Measurements from ENCODE around the gene HSPB1. TPM values are rescaled to one million over a fixed set of nuclear protein-coding genes. Genes with fewer than 3 reads are reported as not detected.
A peak's percentile ranks its signal among the peaks of the same experiment; 100 is the strongest.

HSPB1 gene
- total and polyA plus RNA-seq, 8 donors, result 21.8 to 2,297 (median 429) TPM

- intact Hi-C loops (cut with DNase I; ENCODE audit: low total_unique reads), result no loop called here
- Histone ChIP-seq H3K4me1 (peaks cover 0 to 56% (median 25%) of the 10 kb centered on the region in 4 donors), H3K27me3 (no peaks in the 10 kb centered on the region), H3K36me3 (peaks cover 25 to 65% (median 56%) of the 10 kb centered on the region in 4 donors), H3K27ac (peak overlapping the region in 1 of 5 donors; percentile 1), H3K4me3 (no peak overlapping the region), H3K9me3 (no peaks in the 10 kb centered on the region)
- no peak for DNase-seq
- TF ChIP-seq POLR2A (IDR thresholded peaks at IDR 0.05) (no peak), POLR2AphosphoS5 (IDR thresholded peaks at IDR 0.05) (no peak), CTCF (IDR thresholded peaks at IDR 0.05) (no peak), EP300 (IDR thresholded peaks at IDR 0.05) (no peak)
- 44 to 57% (median 55%) methylated on average over 5 of the region's 5 CpGs for WGBS, 5 donors
Measured at GRCh38 chr7:76326646-76327233, 24.3 kb downstream of the HSPB1 start.

GRCh38 chr7:76327610-76328009 is 25.1 kb downstream of the HSPB1 start:
- TF ChIP-seq POLR2A (IDR thresholded peaks at IDR 0.05), result no peak
- TF ChIP-seq CTCF (IDR thresholded peaks at IDR 0.05), result no peak
- TF ChIP-seq EP300 (IDR thresholded peaks at IDR 0.05), result no peak
- no peak for TF ChIP-seq POLR2AphosphoS5 (IDR thresholded peaks at IDR 0.05)
- 50 to 62% (median 60%) methylated on average over 7 of the region's 7 CpGs for WGBS, 5 donors
- DNase-seq, result no peak
- intact Hi-C loops (cut with DNase I; ENCODE audit: low total_unique reads), result no loop called here
- peaks cover 9 to 64% (median 34%) of the 10 kb centered on the region in 4 donors for H3K4me1 ChIP-seq
- H3K27ac ChIP-seq, result peak overlapping the region in 1 of 5 donors; percentile 24
- peaks cover 25 to 62% (median 54%) of the 10 kb centered on the region in 4 donors for H3K36me3 ChIP-seq
- H3K9me3 ChIP-seq, result no peaks in the 10 kb centered on the region
- H3K4me3 ChIP-seq, result no peak overlapping the region
- no peaks in the 10 kb centered on the region for H3K27me3 ChIP-seq

- peak overlapping the region in 1 of 5 donors; percentile 52 for H3K27ac ChIP-seq
- peaks cover 16 to 64% (median 38%) of the 10 kb centered on the region in 4 donors for H3K4me1 ChIP-seq
- WGBS, 5 donors, result 72 to 85% (median 80%) methylated on average over 15 of the region's 15 CpGs
- H3K4me3 ChIP-seq, result no peak overlapping the region
- DNase-seq, result no peak
- H3K27me3 ChIP-seq, result no peaks in the 10 kb centered on the region
- TF ChIP-seq CTCF (IDR thresholded peaks at IDR 0.05) (no peak), POLR2AphosphoS5 (IDR thresholded peaks at IDR 0.05) (no peak), EP300 (IDR thresholded peaks at IDR 0.05) (no peak), POLR2A (IDR thresholded peaks at IDR 0.05) (no peak)
- H3K36me3 ChIP-seq, result peaks cover 25 to 62% (median 54%) of the 10 kb centered on the region in 4 donors
- intact Hi-C loops (cut with DNase I; ENCODE audit: low total_unique reads), result no loop called here
- H3K9me3 ChIP-seq, result no peaks in the 10 kb centered on the region
Measured at GRCh38 chr7:76328389-76328788, 25.9 kb downstream of the HSPB1 start.

GRCh38 chr7:76329479-76329878 is 27.0 kb downstream of the HSPB1 start:
- H3K27ac ChIP-seq, result no peak overlapping the region
- H3K4me1 ChIP-seq, result peaks cover 25 to 75% (median 48%) of the 10 kb centered on the region in 4 donors
- no peaks in the 10 kb centered on the region for H3K27me3 ChIP-seq
- WGBS, 5 donors, result 93 to 95% (median 94%) methylated on average over 27 to 29 of the region's 29 CpGs
- H3K36me3 ChIP-seq, result peaks cover 25 to 61% (median 49%) of the 10 kb centered on the region in 4 donors
- no peak for DNase-seq
- intact Hi-C loops (cut with DNase I; ENCODE audit: low total_unique reads), result no loop called here
- H3K9me3 ChIP-seq, result no peaks in the 10 kb centered on the region
- no peak overlapping the region for H3K4me3 ChIP-seq
- no peak for TF ChIP-seq CTCF (IDR thresholded peaks at IDR 0.05)
- no peak for TF ChIP-seq EP300 (IDR thresholded peaks at IDR 0.05)
- TF ChIP-seq POLR2A (IDR thresholded peaks at IDR 0.05), result no peak
- no peak for TF ChIP-seq POLR2AphosphoS5 (IDR thresholded peaks at IDR 0.05)
